GM23248 (cell line): ENCODE results near the gene KIF5A.

ENCODE experiments used
- EZH2 ChIP-seq: fragments of 200-600 bp; sonication (generic); IDR thresholded peaks from 2 replicates; pipeline ENCODE4 v1.6.1; 2018; ENCODE audit warnings: antibody characterized with exemption, mild to moderate bottlenecking; ENCODE audit not compliant: insufficient read depth, poor library complexity, severe bottlenecking
- EZH2phosphoT487 ChIP-seq: fragments of 200-600 bp; sonication (generic); IDR thresholded peaks from 2 replicates; pipeline ENCODE4 v1.6.1; 2018; ENCODE audit warnings: antibody characterized with exemption, moderate library complexity, mild to moderate bottlenecking, low read depth; ENCODE audit not compliant: insufficient read depth

- no peak for TF ChIP-seq EZH2
- TF ChIP-seq EZH2phosphoT487, result no peak
These were observed 24.8 kb upstream of the KIF5A start for GRCh38 chr12:57524814-57525614.
